Measurements from ENCODE around the gene B4GAT1.

DNA sequence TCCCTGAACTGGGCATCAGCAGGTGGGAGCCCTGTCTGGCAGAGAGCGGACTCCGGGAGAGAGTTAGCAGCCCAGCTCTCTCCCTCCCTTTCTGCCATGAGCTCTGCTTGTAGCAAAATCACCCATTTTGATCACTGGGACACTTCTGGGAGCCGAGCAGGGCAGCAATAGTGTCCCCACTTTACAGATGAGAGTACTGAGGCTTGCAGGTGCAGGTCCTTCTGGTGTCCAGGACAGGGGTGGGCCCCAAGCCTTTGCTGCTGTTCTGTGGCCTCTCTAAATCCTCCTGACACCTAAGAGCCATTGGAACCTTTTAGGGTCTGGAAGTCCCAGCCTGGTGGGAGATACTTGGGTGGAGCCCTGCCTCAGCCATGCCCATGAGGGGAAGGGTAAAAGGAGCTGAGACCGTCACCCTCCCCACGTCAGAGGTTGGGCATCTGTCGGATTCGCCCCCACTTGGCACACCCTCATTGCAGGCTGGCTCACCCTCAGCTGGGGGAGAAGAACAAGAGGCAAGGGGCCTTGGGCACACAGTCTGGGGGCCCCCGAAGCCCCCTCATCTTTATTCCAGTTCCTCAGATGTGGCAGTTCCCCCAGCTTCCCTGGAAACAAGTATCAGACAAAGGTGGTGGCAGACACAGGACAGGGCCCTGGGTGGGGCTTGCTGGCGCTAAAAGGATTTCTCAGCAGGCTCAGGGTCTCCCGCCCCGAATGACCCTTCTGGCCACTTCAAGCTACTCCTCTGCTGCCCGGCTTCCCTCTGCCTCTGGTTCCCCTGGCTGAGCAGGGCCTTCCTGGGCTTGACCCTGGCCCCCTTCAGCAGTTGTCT, 15.7 kb downstream of the B4GAT1 start:
- TF ChIP-seq, protein P1, sequence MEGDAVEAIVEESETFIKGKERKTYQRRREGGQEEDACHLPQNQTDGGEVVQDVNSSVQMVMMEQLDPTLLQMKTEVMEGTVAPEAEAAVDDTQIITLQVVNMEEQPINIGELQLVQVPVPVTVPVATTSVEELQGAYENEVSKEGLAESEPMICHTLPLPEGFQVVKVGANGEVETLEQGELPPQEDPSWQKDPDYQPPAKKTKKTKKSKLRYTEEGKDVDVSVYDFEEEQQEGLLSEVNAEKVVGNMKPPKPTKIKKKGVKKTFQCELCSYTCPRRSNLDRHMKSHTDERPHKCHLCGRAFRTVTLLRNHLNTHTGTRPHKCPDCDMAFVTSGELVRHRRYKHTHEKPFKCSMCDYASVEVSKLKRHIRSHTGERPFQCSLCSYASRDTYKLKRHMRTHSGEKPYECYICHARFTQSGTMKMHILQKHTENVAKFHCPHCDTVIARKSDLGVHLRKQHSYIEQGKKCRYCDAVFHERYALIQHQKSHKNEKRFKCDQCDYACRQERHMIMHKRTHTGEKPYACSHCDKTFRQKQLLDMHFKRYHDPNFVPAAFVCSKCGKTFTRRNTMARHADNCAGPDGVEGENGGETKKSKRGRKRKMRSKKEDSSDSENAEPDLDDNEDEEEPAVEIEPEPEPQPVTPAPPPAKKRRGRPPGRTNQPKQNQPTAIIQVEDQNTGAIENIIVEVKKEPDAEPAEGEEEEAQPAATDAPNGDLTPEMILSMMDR (IDR thresholded peaks at IDR 0.05), result no peak
- TF ChIP-seq FOSL2 (IDR thresholded peaks at IDR 0.05) (no peak), FOSL2 (CRISPR knock-in tag; IDR thresholded peaks at IDR 0.05) (no peak), NPAS2 (CRISPR knock-in tag; IDR thresholded peaks at IDR 0.05; ENCODE audit: borderline replicate concordance) (no peak), KDM5A (IDR thresholded peaks at IDR 0.05) (no peak), JUNB (IDR thresholded peaks at IDR 0.05) (no peak)
- TF ChIP-seq, protein P2, sequence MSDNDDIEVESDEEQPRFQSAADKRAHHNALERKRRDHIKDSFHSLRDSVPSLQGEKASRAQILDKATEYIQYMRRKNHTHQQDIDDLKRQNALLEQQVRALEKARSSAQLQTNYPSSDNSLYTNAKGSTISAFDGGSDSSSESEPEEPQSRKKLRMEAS (IDR thresholded peaks at IDR 0.05), result no peak
